ENCODE data around the gene KRT74. TPM values are rescaled to one million over a fixed set of nuclear protein-coding genes. Genes with fewer than 3 reads are reported as not detected.

KRT74 gene
- polyA plus RNA-seq, 2 of the 4 experiments (the other 2 are of a cell fraction): not detected

DNA sequence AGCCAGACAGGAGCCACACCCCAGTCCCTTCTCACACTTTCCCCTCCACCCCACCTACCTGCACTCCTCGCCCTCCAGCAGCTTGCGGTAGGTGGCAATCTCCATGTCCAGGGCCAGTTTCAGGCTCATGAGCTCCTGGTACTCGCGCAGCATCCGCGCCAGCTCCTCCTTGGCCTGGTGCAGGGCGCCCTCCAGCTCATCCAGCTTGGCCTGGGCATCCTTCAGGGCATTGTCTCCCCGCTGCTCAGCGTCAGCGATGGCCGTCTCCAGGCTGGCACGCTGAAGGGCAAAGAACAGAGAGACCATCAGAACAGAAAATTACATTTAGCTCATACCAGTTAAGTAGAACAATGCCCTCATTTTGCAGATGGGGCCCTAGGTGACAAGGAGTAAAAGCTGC, 5.5 kb downstream of the KRT74 start (continued):
- no peak for TF ChIP-seq NPAS2 (CRISPR knock-in tag; IDR thresholded peaks at IDR 0.05; ENCODE audit: borderline replicate concordance)
- TF ChIP-seq CHD4 (IDR thresholded peaks at IDR 0.05; ENCODE audit: borderline replicate concordance): no peak
- TF ChIP-seq SREBF2 (IDR thresholded peaks at IDR 0.05): no peak

DNA sequence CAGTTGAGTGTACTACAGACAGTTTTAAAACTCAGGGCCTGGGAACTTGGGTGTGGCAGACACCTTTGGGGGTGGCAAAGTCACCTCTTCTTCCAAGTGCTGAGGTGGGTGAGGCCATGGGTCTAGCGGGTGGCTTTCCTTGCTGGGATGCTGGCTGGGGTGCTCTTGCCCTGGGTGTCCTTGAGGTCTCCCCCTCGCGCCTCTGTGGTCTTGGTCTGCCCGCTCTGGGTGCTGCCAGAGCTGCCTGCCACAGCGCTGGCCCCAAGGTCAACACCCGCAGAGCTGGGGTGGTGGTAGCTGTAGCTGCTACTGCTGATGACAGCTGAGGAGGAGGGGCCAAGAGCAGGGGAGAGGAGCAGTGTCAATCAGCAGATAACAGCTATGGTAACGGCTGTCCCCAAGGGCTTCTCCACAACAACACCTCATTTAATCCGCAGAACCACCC, 6.8 kb downstream of the KRT74 start:
- ChIA-PET POLR2A (no interaction called here), CTCF (interaction anchor here (0.8 to 2.2 kb wide), 6 partner anchors 11 to 318 kb away, joined by 3 to 7 read pairs (median 4); no protein-coding TSS in a partner anchor)
- Histone ChIP-seq H3K27ac (no peak overlapping the region), H3K9me3 (no peaks in the 10 kb centered on the region), H3K4me2 (no peak overlapping the region), H3K4me1 (no peaks in the 10 kb centered on the region), H3K4me3 (no peak overlapping the region)
- 88% methylated on average over 8 of the region's 8 CpGs for WGBS (ENCODE audit: missing lambda C conversion rate)
- no peak for TF ChIP-seq EHMT2 (IDR thresholded peaks at IDR 0.05; ENCODE audit: low read depth)
- TF ChIP-seq CHD4 (IDR thresholded peaks at IDR 0.05; ENCODE audit: borderline replicate concordance): no peak
- no peak for TF ChIP-seq RCOR1 (IDR thresholded peaks at IDR 0.05; ENCODE audit: low read depth, low read length)
- TF ChIP-seq, protein P1, sequence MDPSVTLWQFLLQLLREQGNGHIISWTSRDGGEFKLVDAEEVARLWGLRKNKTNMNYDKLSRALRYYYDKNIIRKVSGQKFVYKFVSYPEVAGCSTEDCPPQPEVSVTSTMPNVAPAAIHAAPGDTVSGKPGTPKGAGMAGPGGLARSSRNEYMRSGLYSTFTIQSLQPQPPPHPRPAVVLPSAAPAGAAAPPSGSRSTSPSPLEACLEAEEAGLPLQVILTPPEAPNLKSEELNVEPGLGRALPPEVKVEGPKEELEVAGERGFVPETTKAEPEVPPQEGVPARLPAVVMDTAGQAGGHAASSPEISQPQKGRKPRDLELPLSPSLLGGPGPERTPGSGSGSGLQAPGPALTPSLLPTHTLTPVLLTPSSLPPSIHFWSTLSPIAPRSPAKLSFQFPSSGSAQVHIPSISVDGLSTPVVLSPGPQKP (IDR thresholded peaks at IDR 0.05; ENCODE audit: low read depth, low read length): no peak
- no peak for TF ChIP-seq ESRRA (IDR thresholded peaks at IDR 0.05; ENCODE audit: borderline replicate concordance, low read length)
- no peak for TF ChIP-seq MAFK (IDR thresholded peaks at IDR 0.05; ENCODE audit: partially characterized antibody)
- TF ChIP-seq, protein P2, sequence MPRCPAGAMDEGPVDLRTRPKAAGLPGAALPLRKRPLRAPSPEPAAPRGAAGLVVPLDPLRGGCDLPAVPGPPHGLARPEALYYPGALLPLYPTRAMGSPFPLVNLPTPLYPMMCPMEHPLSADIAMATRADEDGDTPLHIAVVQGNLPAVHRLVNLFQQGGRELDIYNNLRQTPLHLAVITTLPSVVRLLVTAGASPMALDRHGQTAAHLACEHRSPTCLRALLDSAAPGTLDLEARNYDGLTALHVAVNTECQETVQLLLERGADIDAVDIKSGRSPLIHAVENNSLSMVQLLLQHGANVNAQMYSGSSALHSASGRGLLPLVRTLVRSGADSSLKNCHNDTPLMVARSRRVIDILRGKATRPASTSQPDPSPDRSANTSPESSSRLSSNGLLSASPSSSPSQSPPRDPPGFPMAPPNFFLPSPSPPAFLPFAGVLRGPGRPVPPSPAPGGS (IDR thresholded peaks at IDR 0.05): no peak
- TF ChIP-seq, protein P3, sequence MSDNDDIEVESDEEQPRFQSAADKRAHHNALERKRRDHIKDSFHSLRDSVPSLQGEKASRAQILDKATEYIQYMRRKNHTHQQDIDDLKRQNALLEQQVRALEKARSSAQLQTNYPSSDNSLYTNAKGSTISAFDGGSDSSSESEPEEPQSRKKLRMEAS (IDR thresholded peaks at IDR 0.05): no peak
- TF ChIP-seq HEYL (CRISPR knock-in tag; IDR thresholded peaks at IDR 0.05): no peak
- no peak for TF ChIP-seq CBX8 (IDR thresholded peaks at IDR 0.05)
- no peak for TF ChIP-seq BHLHE40 (IDR thresholded peaks at IDR 0.05; ENCODE audit: low read depth, low read length)
- TF ChIP-seq CEBPB (IDR thresholded peaks at IDR 0.05): no peak
- FAIRE-seq (no peak), ATAC-seq (no peak), DNase-seq (ENCODE audit: low read depth in 1 of 2, low spot score in 1 of 2) (no peak)

DNA sequence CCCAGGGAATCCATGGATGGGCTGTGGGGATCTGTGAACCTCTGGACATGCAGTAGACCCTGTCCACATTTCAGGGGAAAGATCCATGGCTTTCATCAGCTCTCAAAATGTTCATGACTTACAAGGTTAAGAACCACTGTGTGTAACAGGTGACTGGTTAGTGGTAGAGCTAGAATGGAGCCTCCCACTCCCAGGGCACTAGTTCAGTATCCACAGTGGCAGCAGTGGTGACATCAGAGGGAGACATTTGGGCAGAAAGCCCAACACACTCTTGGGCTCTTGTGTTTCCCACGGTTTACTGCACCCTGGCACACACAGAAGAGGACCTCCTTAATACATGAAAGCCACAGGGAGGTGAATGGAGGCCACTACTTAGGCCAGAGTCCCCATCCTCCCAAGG, 9.1 kb downstream of the KRT74 start:
- no peak overlapping the region for H3K27ac ChIP-seq
- no peaks in the 10 kb centered on the region for H3K4me1 ChIP-seq
- CTCF ChIA-PET: interaction anchor here (0.7 to 2.2 kb wide), 4 partner anchors 8 to 316 kb away, joined by 3 to 7 read pairs (median 4); no protein-coding TSS in a partner anchor
- DNase-seq (ENCODE audit: low read depth in 1 of 2, low spot score in 1 of 2) (no peak), ATAC-seq (no peak), FAIRE-seq (no peak)
- no peaks in the 10 kb centered on the region for H3K9me3 ChIP-seq
- H3K4me2 ChIP-seq: no peak overlapping the region
- WGBS (ENCODE audit: missing lambda C conversion rate): 20% methylated on average over 1 of the region's 1 CpG
- TF ChIP-seq, protein P4, sequence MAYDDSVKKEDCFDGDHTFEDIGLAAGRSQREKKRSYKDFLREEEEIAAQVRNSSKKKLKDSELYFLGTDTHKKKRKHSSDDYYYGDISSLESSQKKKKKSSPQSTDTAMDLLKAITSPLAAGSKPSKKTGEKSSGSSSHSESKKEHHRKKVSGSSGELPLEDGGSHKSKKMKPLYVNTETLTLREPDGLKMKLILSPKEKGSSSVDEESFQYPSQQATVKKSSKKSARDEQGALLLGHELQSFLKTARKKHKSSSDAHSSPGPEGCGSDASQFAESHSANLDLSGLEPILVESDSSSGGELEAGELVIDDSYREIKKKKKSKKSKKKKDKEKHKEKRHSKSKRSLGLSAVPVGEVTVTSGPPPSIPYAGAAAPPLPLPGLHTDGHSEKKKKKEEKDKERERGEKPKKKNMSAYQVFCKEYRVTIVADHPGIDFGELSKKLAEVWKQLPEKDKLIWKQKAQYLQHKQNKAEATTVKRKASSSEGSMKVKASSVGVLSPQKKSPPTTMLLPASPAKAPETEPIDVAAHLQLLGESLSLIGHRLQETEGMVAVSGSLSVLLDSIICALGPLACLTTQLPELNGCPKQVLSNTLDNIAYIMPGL (CRISPR knock-in tag; IDR thresholded peaks at IDR 0.05; ENCODE audit: borderline replicate concordance): no peak
- TF ChIP-seq FOXS1 (CRISPR knock-in tag; IDR thresholded peaks at IDR 0.05) (no peak), HEYL (CRISPR knock-in tag; IDR thresholded peaks at IDR 0.05) (no peak), ESRRA (IDR thresholded peaks at IDR 0.05; ENCODE audit: borderline replicate concordance, low read length) (no peak)
- TF ChIP-seq, protein P1 (IDR thresholded peaks at IDR 0.05; ENCODE audit: low read depth, low read length): no peak
- TF ChIP-seq, protein P5, sequence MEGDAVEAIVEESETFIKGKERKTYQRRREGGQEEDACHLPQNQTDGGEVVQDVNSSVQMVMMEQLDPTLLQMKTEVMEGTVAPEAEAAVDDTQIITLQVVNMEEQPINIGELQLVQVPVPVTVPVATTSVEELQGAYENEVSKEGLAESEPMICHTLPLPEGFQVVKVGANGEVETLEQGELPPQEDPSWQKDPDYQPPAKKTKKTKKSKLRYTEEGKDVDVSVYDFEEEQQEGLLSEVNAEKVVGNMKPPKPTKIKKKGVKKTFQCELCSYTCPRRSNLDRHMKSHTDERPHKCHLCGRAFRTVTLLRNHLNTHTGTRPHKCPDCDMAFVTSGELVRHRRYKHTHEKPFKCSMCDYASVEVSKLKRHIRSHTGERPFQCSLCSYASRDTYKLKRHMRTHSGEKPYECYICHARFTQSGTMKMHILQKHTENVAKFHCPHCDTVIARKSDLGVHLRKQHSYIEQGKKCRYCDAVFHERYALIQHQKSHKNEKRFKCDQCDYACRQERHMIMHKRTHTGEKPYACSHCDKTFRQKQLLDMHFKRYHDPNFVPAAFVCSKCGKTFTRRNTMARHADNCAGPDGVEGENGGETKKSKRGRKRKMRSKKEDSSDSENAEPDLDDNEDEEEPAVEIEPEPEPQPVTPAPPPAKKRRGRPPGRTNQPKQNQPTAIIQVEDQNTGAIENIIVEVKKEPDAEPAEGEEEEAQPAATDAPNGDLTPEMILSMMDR (IDR thresholded peaks at IDR 0.05): no peak
- TF ChIP-seq, protein P2 (IDR thresholded peaks at IDR 0.05): no peak
- POLR2A ChIA-PET: no interaction called here
- H3K4me3 ChIP-seq: no peak overlapping the region

All from A549 (cell line).